ENCODE measurements around the gene FAM241A.
"Not testable (repeated sequence)": the region's sequence is repeated elsewhere in the genome, so short reads cannot be mapped to it uniquely, and the experiment has no call there.

The FAM241A gene

GRCh38 chr4:112172180-112172579, 26.9 kb downstream of the FAM241A start:
- no peak for DNase-seq (ENCODE audit: extremely low read depth in 1 of 2, low read depth in 1 of 2)

DNA sequence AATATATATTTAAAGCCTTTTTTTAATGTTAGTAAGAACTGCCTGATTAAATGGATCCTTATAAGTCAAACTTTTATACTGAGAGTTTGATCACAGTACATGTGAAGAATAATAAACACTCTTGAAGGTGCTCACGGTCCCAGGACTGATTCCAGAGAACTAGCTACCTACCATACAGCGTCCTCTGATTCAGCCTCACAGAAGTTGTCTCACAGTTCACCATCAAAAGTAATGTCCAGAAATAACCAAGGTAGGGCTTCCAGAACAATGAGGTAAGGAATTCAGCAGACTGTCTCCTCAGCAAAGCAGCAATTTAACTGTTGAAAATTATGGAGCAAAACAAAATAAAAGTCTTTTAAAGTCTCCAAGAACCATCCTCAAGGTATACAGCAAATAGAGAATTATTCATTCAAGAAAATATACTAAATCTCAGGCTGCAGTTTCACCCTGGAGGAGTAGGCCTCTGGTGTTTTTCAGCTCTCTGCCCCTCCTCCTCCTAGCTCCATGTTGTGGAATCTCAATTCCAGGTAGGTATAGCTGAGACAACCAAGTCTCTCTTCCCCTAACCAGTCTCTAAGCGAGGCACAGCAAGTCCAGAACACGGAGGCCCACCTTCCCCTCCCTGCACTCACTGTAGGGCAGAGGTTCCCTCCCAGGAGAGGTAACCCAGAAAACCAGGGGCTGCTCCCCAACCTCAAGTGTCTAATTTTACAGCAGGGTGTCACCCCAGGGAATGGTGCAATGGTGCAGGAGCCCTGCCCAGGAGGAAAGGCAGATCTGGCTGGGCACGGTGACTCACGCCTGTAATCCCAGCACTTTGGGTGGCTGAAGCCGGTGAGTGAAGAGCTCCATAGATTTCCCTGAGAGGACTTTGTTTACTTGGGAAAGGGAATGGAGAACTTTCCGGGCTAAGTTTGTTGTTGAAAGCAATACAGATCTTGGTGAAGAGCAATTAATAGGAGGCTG, 28.6 kb downstream of the FAM241A start:
- DNase-seq (ENCODE audit: extremely low read depth in 1 of 2, low read depth in 1 of 2), result no peak

DNA sequence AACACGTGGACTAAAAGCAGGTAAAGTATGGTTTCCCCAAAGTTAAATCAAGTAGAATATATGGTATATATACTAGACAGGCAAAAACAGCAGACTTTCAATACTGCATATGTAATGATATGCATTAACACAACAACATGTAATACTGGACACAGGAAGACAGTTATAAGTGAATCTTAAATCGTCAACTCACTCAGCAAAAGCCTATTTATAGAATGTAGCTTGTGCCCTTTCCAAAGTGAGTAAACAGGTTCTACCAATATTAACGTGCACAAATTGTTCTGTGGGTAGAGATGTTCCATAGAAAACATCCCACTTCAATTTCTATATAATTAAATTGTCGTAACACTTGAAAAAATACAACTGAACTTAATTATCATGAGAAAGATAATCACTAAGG, 30.6 kb downstream of the FAM241A start:
- no peak for DNase-seq (ENCODE audit: extremely low read depth in 1 of 2, low read depth in 1 of 2)

- no peak for DNase-seq (ENCODE audit: extremely low read depth in 1 of 2, low read depth in 1 of 2)
These were observed 31.3 kb downstream of the FAM241A start for GRCh38 chr4:112176596-112176995.

DNA sequence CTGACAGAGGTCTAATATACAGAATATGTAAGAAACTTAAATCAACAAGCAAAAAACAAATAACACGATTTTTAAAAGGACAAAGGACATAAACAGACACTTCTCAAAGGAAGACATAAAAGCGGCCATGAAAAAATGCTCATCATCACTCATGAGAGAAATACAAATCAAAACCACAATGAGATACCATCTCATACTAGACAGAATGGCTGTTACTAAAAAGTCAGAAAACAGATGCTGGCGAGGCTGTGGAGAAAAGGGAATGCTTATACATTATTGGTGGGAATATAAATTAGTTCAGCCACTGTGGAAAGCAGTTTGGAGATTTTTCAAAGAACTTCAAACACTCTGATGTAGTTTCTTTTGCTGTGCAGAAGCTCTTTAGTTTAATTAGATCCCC, 33.5 kb downstream of the FAM241A start:
- not testable (repeated sequence) for DNase-seq (ENCODE audit: extremely low read depth in 1 of 2, low read depth in 1 of 2)

GRCh38 chr4:112181358-112182000, 36.2 kb downstream of the FAM241A start:
- no peak for DNase-seq (ENCODE audit: extremely low read depth in 1 of 2, low read depth in 1 of 2)

DNA sequence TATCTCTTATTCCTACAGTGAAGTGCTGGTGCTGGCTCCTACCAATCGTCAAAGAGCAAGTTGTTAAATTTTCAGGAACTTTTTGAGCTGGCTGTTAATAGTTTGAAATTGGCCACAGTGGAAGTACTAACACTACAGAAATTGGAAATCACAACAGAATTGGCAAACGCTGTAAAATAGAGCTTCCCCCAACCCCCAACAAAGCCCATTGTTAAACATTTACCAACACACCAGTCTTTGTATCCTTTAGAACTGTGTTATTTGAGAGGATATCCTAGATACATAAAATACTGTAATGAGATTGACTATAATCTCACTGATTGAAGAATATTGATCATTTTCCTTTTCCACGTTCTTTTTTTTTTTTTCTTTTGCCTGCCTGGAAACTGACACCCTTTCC, 37.4 kb downstream of the FAM241A start:
- no peak for DNase-seq (ENCODE audit: extremely low read depth in 1 of 2, low read depth in 1 of 2)

DNA sequence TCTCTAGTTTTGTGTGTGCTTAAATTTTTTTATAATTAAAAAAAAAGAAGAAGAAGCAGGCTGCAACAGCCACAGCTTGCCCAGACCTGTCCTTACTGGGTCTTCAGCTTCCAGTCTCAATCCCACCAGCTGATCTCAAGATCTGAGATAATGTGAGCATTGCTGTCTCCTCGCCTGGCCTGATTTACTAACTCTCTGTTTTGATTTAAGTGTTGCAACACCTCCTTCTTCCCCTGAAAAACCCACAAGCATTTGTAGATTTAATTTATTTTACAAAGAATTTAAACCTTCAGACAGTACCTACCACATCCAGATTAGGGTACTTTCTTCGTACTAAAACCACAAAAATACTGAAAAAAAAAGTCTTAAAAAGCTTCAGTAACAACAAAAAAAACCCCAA, 38.0 kb downstream of the FAM241A start:
- DNase-seq (ENCODE audit: extremely low read depth in 1 of 2, low read depth in 1 of 2), result no peak

- DNase-seq (ENCODE audit: extremely low read depth in 1 of 2, low read depth in 1 of 2), result no peak
These were observed 39.2 kb downstream of the FAM241A start for GRCh38 chr4:112184438-112184837.

DNA sequence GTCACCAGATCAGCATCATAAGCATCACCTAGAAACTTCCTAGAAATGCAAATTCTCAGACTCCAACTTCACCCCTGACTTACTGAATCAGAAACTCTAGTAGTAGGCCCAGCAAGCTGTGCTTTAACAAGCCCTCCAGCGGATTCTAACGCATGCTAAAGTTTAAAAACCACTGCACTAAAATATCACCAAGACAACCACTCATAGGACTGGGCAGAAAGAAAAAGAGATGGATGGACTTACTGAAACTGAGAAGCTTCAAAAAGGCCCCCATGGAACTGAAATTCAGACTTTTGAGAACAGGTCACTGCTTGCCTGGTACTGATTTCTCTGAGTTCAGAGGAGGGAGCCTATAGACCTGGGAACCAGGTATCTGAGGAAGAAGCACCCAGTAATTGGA, 40.1 kb downstream of the FAM241A start:
- no peak for DNase-seq (ENCODE audit: extremely low read depth in 1 of 2, low read depth in 1 of 2)

- DNase-seq (ENCODE audit: extremely low read depth in 1 of 2, low read depth in 1 of 2), result no peak
These were observed 40.8 kb downstream of the FAM241A start for GRCh38 chr4:112185740-112186670.

- no peak for DNase-seq (ENCODE audit: extremely low read depth in 1 of 2, low read depth in 1 of 2)
These were observed 44.5 kb downstream of the FAM241A start for GRCh38 chr4:112189754-112190153.

- DNase-seq (ENCODE audit: extremely low read depth in 1 of 2, low read depth in 1 of 2), result no peak
These were observed 45.4 kb downstream of the FAM241A start for GRCh38 chr4:112190684-112191083.

DNA sequence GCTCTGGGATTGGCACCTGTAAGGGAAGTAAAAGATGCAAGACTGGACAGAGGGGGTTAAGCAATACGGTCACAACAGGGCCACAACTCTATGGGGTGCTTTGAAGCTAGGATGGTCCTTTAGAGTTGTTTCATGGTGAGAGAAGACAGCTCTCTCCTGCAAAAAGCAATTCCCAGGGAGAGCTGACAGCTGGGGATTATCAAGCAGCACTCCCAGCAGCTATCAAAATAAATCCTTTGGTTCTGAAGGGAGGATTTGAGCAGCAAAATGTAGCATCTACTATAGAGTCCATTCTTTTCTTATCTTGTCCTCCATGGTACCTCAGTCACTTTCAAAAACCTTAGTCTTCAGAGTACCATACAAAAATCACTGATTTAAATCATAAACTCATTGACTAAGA, 51.2 kb downstream of the FAM241A start:
- DNase-seq (ENCODE audit: extremely low read depth in 1 of 2, low read depth in 1 of 2), result no peak

GRCh38 chr4:112199041-112199440, 53.8 kb downstream of the FAM241A start:
- DNase-seq (ENCODE audit: extremely low read depth in 1 of 2, low read depth in 1 of 2), result no peak

DNA sequence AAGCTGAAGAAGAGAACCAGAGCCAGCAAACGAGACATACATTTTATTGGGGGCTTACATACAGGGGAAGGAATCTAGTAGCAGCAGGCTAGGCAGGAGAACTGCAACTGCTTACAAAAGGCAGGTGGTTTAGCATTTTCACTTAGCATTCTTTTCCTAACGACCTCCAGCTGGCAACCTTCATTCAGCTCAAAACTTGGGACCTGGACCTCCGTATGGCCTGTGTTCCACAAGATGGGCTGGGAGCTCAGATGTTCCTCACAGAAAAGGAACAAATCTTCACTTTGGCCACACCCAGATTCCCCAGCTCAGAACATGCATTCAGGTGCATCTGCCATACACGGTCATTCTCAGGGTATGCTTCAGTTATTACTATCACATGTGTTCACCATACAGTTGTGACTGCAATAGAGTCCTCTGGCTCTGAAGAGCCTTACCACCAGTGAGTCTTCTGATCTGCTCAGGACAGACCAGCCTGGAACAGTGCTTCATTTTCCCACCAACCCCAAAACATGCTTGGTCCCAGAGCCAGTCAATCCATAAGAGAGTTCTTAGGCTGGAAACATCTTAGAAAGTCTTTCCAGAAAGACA, 56.8 kb downstream of the FAM241A start:
- DNase-seq (ENCODE audit: extremely low read depth in 1 of 2, low read depth in 1 of 2), result no peak

GRCh38 chr4:112203593-112203992, 58.3 kb downstream of the FAM241A start:
- DNase-seq (ENCODE audit: extremely low read depth in 1 of 2, low read depth in 1 of 2), result no peak

- DNase-seq (ENCODE audit: extremely low read depth in 1 of 2, low read depth in 1 of 2), result no peak
These were observed 61.2 kb downstream of the FAM241A start for GRCh38 chr4:112206431-112206830.

DNA sequence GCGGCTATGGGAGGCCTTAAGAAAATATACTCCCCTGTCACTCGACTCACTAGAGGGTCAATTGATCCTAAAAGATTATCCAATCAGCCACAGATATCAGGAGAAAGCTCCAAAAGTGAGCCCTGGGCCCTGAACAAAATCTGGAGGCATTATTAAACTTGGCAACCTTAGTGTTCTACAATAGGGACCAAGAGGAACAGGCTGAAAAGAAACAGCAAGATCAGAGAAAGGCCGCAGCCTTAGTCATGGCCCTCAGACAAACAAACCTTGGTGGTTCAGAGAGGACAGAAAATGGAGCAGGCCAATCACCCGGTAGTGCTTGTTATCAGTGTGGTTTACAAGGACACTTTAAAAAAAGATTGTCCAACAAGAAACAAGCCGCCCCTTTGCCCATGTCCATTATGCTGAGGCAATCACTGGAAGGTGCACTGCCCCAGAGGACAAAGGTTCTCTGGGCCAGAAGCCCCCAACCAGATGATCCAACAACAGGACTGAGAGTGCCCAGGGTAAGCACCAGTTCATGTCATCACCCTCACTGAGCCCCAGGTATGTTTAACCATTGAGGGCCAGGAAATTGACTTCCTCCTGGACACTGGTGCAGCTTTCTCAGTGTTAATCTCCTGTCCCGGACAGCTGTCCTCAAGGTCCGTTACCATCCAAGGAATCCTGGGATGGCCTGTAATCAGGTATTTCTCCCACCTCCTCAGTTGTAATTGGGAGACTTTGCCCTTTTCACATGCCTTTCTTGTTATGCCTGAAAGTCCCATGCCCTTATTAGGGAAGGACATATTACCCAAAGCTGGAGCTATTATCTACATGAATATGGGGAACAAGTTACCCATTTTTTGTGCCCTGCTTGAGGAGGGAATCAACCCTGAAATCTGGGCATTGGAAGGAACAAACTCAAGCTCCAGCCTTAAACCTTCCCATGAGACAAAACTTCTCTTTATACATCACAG, 63.2 kb downstream of the FAM241A start:
- not testable (repeated sequence) for DNase-seq (ENCODE audit: extremely low read depth in 1 of 2, low read depth in 1 of 2)

DNA sequence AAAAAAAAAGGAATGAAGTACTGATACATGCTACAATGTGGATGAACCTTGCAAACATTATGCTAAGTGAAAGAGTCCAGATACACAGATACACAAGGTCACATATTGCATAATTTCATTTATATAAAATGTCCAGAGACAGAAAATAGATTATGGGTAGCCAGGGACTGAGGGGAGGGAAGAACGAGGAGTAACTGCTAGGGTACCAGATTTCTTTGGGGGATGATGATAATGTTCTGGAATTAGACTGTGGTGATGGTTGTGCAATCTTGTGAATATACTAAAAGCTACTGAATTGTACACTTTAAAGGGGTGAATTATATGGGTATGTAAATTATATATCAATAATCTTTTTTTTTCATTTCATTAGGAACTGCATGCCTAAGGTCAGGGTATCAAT, 65.5 kb downstream of the FAM241A start:
- DNase-seq (ENCODE audit: extremely low read depth in 1 of 2, low read depth in 1 of 2), result no peak

Data from activated CD8-positive, alpha-beta memory T cell treated with anti-CD3 and anti-CD28 coated beads for 1 hour (primary cell).